H9 (cell line): Measurements from ENCODE around the gene SLC35B4. TPM values are rescaled to one million over a fixed set of nuclear protein-coding genes. Genes with fewer than 3 reads are reported as not detected.

Experiments
- DNase-seq: peaks from one replicate; pipeline ENCODE4 v3.0.0-alpha.2; 2017
- H2AFZ ChIP-seq: one replicate; pipeline ENCODE4 v1.6.1; 2013; ENCODE audit warnings: mild to moderate bottlenecking, low read length, control low read depth, moderate library complexity
- H2AK5ac ChIP-seq: 2 replicates; pipeline ENCODE4 v1.6.1; 2013; ENCODE audit warnings: low read length, control low read depth, mixed read lengths; ENCODE audit not compliant: insufficient read length
- H2BK120ac ChIP-seq: one replicate; pipeline ENCODE4 v1.6.1; 2013; ENCODE audit warnings: low read depth, mild to moderate bottlenecking, low read length, control low read depth, inconsistent platforms; ENCODE audit not compliant: poor library complexity, severe bottlenecking
- H2BK12ac ChIP-seq: 2 replicates; pipeline ENCODE4 v1.6.1; 2013; ENCODE audit warnings: low read length, control low read depth, mixed read lengths, low read depth; ENCODE audit not compliant: insufficient read length
- H2BK15ac ChIP-seq: 2 replicates; pipeline ENCODE4 v1.6.1; 2013; ENCODE audit warnings: low read depth, low read length, control low read depth
- H2BK20ac ChIP-seq: one replicate; pipeline ENCODE4 v1.6.1; 2013; ENCODE audit warnings: low read depth, mild to moderate bottlenecking, low read length, control low read depth, inconsistent platforms; ENCODE audit not compliant: poor library complexity, severe bottlenecking
- H2BK5ac ChIP-seq: 2 replicates; pipeline ENCODE4 v1.6.1; 2013; ENCODE audit warnings: low read length, control low read depth, mixed read lengths; ENCODE audit not compliant: insufficient read length
- H3K14ac ChIP-seq: 2 replicates; pipeline ENCODE4 v1.6.1; 2013; ENCODE audit warnings: low read length, control low read depth; ENCODE audit not compliant: insufficient read depth
- H3K18ac ChIP-seq: 2 replicates; pipeline ENCODE4 v1.6.1; 2013; ENCODE audit warnings: low read depth, mild to moderate bottlenecking, mixed read lengths, low read length, control low read depth; ENCODE audit not compliant: insufficient read length
- H3K23ac ChIP-seq: 2 replicates; pipeline ENCODE4 v1.6.1; 2013; ENCODE audit warnings: low read length, control low read depth, mixed read lengths, low read depth; ENCODE audit not compliant: insufficient read length
- H3K23me2 ChIP-seq: 2 replicates; pipeline ENCODE4 v1.6.1; 2013; ENCODE audit warnings: low read depth, mild to moderate bottlenecking, mixed read lengths, low read length, control low read depth; ENCODE audit not compliant: insufficient read length, poor library complexity, severe bottlenecking
- H3K27ac ChIP-seq: 2 replicates; pipeline ENCODE4 v1.5.1; 2013; ENCODE audit warnings: low read length, control low read depth, mixed read lengths, low read depth; ENCODE audit not compliant: insufficient read length
- H3K27me3 ChIP-seq: 2 replicates; pipeline ENCODE4 v1.6.1; 2013; ENCODE audit warnings: low read length, control low read depth, inconsistent platforms; ENCODE audit not compliant: insufficient read depth
- H3K4ac ChIP-seq: 2 replicates; pipeline ENCODE4 v1.6.1; 2013; ENCODE audit warnings: low read depth, mild to moderate bottlenecking, control low read depth, inconsistent platforms, low read length, moderate library complexity
- H3K4me1 ChIP-seq: 2 replicates; pipeline ENCODE4 v1.6.1; 2013; ENCODE audit warnings: low read length, control low read depth, inconsistent platforms; ENCODE audit not compliant: insufficient read depth
- H3K4me2 ChIP-seq: 2 replicates; pipeline ENCODE4 v1.6.1; 2013; ENCODE audit warnings: low read length, control low read depth, mixed read lengths; ENCODE audit not compliant: insufficient read length, insufficient read depth
- H3K56ac ChIP-seq: 2 replicates; pipeline ENCODE4 v1.6.1; 2013; ENCODE audit warnings: low read depth, mild to moderate bottlenecking, mixed read lengths, low read length, control low read depth; ENCODE audit not compliant: insufficient read length
- H3K79me1 ChIP-seq: 2 replicates; pipeline ENCODE4 v1.6.1; 2013; ENCODE audit warnings: low read depth, mild to moderate bottlenecking, moderate library complexity, low read length, control low read depth, inconsistent platforms; ENCODE audit not compliant: insufficient read depth, poor library complexity, severe bottlenecking
- H3K79me2 ChIP-seq: 2 replicates; pipeline ENCODE4 v1.6.1; 2013; ENCODE audit warnings: low read length, control low read depth, inconsistent platforms; ENCODE audit not compliant: insufficient read depth
- H3K9ac ChIP-seq: 2 replicates; pipeline ENCODE4 v1.6.1; 2013; ENCODE audit warnings: low read length, control low read depth, mixed read lengths; ENCODE audit not compliant: insufficient read length; ENCODE audit errors: extremely low read depth
- H3K9me3 ChIP-seq: one replicate; pipeline ENCODE4 v1.6.1; 2013; ENCODE audit warnings: low read depth, low read length, inconsistent platforms; ENCODE audit not compliant: control insufficient read depth
- H3T11ph ChIP-seq: one replicate; pipeline ENCODE4 v1.6.1; 2013; ENCODE audit warnings: mild to moderate bottlenecking, low read length, control low read depth, inconsistent platforms
- H4K20me1 ChIP-seq: one replicate; pipeline ENCODE4 v1.6.1; 2013; ENCODE audit not compliant: control insufficient read depth, insufficient read length, insufficient read depth
- H4K5ac ChIP-seq: 2 replicates; pipeline ENCODE4 v1.6.1; 2013; ENCODE audit warnings: low read depth, mild to moderate bottlenecking, mixed read lengths, low read length, control low read depth; ENCODE audit not compliant: insufficient read length
- H4K8ac ChIP-seq: replicated peaks from 2 replicates; pipeline ENCODE4 v1.6.1; 2013; ENCODE audit warnings: low read length, control low read depth, mixed read lengths, low read depth; ENCODE audit not compliant: insufficient read length
- H4K91ac ChIP-seq: 2 replicates; pipeline ENCODE4 v1.6.1; 2013; ENCODE audit warnings: low read depth, mild to moderate bottlenecking, moderate library complexity, mixed read lengths, low read length, control low read depth; ENCODE audit not compliant: insufficient read length
- H3K27ac Mint-ChIP-seq, 3 experiments: 2 replicates in 2 of 3; 3 replicates in 1 of 3; pipeline ENCODE4 v1.8.0; 2020 to 2021; ENCODE audit warnings: mixed read lengths in 3 of 3, mild to moderate bottlenecking in 1 of 3, moderate library complexity in 1 of 3
- H3K27me3 Mint-ChIP-seq: 2 replicates; pipeline ENCODE4 v1.8.0; 2021; ENCODE audit warnings: low read depth, mild to moderate bottlenecking, moderate library complexity, mixed read lengths
- H3K36me3 Mint-ChIP-seq, 3 experiments: 2 replicates in 2 of 3; 3 replicates in 1 of 3; pipeline ENCODE4 v1.8.0; 2020 to 2021; ENCODE audit warnings: low read depth in 3 of 3, mixed read lengths in 3 of 3; ENCODE audit not compliant: insufficient read depth in 1 of 3
- H3K4me1 Mint-ChIP-seq, 2 experiments: 2 replicates each; pipeline ENCODE4 v1.8.0; 2020; ENCODE audit warnings: mixed read lengths in 2 of 2
- H3K4me3 Mint-ChIP-seq, 2 experiments: 2 replicates in 1 of 2; 3 replicates in 1 of 2; pipeline ENCODE4 v1.8.0; 2020 to 2021; ENCODE audit warnings: mild to moderate bottlenecking in 2 of 2, mixed read lengths in 2 of 2, moderate library complexity in 1 of 2
- H3K9me3 Mint-ChIP-seq, 2 experiments: 2 replicates in 1 of 2; 3 replicates in 1 of 2; pipeline ENCODE4 v1.8.0; 2020; ENCODE audit warnings: mild to moderate bottlenecking in 2 of 2, mixed read lengths in 2 of 2, moderate library complexity in 1 of 2
- total RNA-seq: library from RNA; stranded (reverse); gene quantifications from 2 replicates; pipeline ENCODE4 v1.2.1, GENCODE V29; 2021
- TF ChIP-seq, protein P1 (sequence below): fragments of 200-600 bp; sonication (generic); conservative IDR thresholded peaks from 3 replicates; pipeline ENCODE4 v1.8.0; 2021; ENCODE audit warnings: antibody characterized with exemption, mild to moderate bottlenecking

The SLC35B4 gene
- total RNA-seq, 1 experiment from 2014 or later, result 33.4 TPM

DNA sequence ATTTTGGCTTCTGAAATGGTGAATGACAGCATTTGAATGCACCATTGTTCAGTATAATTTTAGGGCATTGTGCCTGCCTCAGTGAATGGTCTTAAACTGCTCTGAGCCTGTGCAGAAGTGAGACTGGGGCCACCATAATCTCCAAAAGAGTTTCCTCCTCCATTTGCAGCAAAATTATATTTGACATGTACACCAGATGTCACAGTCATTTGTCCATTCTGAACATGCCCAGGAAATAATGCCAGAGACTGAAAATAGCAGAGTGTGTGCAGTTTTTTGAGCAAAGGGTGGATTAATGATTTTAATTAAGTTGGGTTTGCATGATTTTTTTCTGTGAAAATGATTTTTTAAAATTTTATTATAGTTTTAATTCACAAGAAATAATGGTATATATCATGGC lies 26.4 kb upstream of the SLC35B4 start:
- no peak overlapping the region for H3K14ac ChIP-seq
- H4K5ac ChIP-seq, result no peak overlapping the region
- no peak overlapping the region for H3K27ac Mint-ChIP-seq
- H3K36me3 Mint-ChIP-seq, result peaks cover 0 to 6% (median 2%) of the 10 kb centered on the region in 3 experiments; a peak in 5 of 7 replicates
- H3K79me2 ChIP-seq, result no peaks in the 10 kb centered on the region
- no peak overlapping the region for H3K27ac ChIP-seq
- H3K4me2 ChIP-seq, result no peak overlapping the region
- H3K9ac ChIP-seq, result no peak overlapping the region
- peaks cover 4 to 7% of the 10 kb centered on the region in 2 experiments; a peak in 3 of 4 replicates for H3K4me1 Mint-ChIP-seq
- no peak overlapping the region for H2BK20ac ChIP-seq
- no peaks in the 10 kb centered on the region for H3K27me3 ChIP-seq
- H3K56ac ChIP-seq, result no peak overlapping the region
- H2BK12ac ChIP-seq, result no peak overlapping the region
- H2BK120ac ChIP-seq, result no peak overlapping the region
- no peak overlapping the region for H3K4me3 Mint-ChIP-seq
- H4K20me1 ChIP-seq, result no peaks in the 10 kb centered on the region
- peaks cover 1% of the 10 kb centered on the region for H3K27me3 Mint-ChIP-seq
- no peak for DNase-seq
- no peak overlapping the region for H2AK5ac ChIP-seq
- H3K18ac ChIP-seq, result no peak overlapping the region
- no peak overlapping the region for H3K4ac ChIP-seq
- TF ChIP-seq, protein P1, sequence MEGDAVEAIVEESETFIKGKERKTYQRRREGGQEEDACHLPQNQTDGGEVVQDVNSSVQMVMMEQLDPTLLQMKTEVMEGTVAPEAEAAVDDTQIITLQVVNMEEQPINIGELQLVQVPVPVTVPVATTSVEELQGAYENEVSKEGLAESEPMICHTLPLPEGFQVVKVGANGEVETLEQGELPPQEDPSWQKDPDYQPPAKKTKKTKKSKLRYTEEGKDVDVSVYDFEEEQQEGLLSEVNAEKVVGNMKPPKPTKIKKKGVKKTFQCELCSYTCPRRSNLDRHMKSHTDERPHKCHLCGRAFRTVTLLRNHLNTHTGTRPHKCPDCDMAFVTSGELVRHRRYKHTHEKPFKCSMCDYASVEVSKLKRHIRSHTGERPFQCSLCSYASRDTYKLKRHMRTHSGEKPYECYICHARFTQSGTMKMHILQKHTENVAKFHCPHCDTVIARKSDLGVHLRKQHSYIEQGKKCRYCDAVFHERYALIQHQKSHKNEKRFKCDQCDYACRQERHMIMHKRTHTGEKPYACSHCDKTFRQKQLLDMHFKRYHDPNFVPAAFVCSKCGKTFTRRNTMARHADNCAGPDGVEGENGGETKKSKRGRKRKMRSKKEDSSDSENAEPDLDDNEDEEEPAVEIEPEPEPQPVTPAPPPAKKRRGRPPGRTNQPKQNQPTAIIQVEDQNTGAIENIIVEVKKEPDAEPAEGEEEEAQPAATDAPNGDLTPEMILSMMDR, result no peak
- H2AFZ ChIP-seq, result no peak overlapping the region
- no peaks in the 10 kb centered on the region for H3K23me2 ChIP-seq
- no peak overlapping the region for H4K91ac ChIP-seq
- no peak overlapping the region for H2BK5ac ChIP-seq
- H3K9me3 ChIP-seq, result no peaks in the 10 kb centered on the region
- H3K9me3 Mint-ChIP-seq, result peaks cover 7% of the 10 kb centered on the region in 2 experiments; a peak in 4 of 5 replicates
- no peak overlapping the region for H3T11ph ChIP-seq
- no peak overlapping the region for H4K8ac ChIP-seq
- H3K79me1 ChIP-seq, result no peaks in the 10 kb centered on the region
- H3K4me1 ChIP-seq, result no peaks in the 10 kb centered on the region
- H3K23ac ChIP-seq, result no peak overlapping the region
- no peak overlapping the region for H2BK15ac ChIP-seq
